HG03135 (cell line): ENCODE results near the gene CCDC112.
"Not testable (repeated sequence)": the region's sequence is repeated elsewhere in the genome, so short reads cannot be mapped to it uniquely, and the experiment has no call there.

Source experiments
- ATAC-seq: cut with Tn5 transposase; IDR thresholded peaks from one replicate; pipeline ENCODE4 v1.9.1; 2021; ENCODE audit warnings: mild to moderate bottlenecking, moderate library complexity; ENCODE audit not compliant: unreplicated experiment

CCDC112 gene

DNA sequence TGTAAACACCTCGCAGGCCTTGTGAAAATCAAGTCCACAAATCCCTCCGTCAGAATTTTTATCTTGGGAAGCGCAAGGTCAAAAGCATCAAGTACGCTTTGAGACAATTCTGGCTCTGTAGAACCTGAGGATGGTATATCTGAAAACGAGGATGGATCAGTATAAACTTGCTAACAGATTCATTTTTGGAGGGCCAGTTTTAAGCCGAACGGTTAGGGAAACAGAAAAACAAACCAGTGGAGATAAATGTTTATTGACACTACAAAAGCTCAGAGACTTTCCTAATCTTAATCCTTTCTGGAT, 33.4 kb downstream of the CCDC112 start:
- no peak for ATAC-seq

DNA sequence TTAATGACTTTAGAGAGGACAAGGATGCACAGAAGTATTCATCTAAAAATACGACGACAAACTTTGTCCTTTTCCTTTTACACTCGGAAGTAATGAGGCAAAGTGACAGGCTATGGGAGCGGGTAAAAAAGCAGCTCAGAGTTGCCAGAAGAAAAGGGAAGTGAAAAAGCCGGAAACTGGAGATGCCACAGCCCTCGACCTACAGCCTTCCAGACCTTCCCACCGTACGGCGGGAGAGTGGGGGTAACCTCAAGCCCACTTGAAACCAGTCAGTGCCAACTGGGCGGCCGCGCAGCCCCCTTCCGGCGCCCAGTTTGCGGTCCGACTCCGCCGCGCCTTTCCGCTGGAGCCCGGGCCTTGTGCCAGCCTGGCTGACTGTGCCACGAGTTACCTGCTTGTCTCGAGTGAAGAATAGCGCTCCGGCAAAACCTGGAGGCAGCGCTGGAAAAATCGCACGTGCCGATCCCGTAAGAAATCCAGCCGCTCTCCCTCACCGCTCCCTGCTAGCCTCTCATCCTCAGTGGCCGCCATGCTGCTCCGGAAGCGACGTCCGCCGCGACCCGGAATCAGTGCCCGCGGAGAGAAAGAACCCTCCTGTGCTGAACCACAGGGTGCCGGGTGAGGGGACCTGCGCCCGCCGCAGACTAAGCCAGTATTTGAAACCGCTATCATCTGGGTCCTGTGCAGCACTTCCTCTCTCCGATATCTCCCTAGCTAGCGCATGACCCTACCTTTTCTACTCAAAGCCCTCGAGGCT, 34.0 kb downstream of the CCDC112 start, which contains the start of gene PGGT1B:
Gene PGGT1B (minus strand): TSS at position 557 of the 757 bp plus-strand sequence. CDS start 26 bp downstream, at position 531.
- ATAC-seq, result peak; percentile 90

DNA sequence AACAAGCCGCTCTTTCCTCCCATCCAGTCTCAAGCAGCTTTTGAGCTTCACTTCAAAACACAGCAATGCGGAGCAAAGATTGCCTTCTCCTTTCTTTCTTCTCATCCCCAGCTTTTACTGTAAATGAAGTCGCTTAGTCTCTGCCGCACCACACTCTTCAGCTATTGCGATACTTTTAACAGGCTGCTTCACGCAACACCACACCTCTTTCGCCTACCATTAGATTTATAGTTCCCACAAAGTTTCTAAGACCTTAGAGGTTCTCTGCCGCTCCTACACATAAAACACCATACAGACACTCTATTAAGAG, 34.5 kb downstream of the CCDC112 start:
- peak; percentile 48 for ATAC-seq

DNA sequence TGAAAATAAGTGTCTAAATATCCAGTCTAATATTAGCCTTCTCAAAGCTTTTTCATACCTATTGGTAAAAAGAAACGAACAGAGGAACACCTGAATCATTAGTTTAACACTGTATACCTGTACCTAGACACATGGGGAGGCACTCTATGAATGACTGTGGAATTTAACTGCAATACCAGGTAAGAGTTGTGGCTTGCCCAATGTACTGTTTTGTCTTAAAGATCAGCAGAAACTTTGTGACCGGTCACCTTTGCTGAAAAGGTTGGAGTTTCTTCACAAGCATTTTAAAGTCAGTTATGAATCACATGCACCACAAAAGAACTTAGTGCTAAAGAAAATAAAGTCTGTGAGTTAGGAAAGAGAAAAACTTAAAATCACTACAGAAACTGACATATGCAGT, 36.2 kb downstream of the CCDC112 start:
- ATAC-seq, result no peak

DNA sequence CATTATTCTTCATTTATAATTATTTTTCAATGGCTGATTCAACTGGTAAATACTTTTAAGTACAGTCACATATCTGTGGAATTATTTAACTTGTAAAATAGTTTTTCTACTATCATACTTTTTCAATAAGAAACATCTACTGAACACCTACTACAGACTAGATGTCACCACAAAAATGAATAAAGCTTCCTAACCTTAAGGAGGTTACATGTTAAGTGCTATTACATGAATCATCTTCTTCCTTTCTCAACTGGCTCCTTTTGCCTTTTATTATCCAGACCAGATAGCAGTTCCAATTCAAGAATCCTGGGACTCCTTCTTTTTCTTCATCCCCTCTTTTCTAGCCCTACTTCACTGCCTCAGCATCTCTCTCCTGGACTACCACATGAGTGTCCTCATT, 38.5 kb downstream of the CCDC112 start:
- ATAC-seq, result no peak

DNA sequence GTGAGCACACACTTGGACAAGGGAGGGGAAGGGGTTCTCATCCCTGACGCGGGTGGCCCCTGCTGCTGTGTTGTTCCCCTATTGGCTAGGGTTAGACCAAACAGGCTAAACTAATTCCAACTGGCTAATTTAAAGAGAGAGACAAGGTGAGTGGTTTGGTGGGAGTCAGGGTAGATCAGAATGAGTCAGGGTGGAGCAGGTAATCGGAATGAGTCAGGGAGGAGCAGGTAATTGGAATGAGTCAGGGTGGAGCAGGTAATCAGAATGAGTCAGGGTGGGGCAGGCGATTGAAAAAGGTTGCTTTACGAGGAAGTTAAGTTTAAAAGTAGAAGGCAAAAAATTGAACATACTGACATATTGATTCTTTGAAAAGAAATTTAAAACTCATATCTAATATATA, 47.1 kb downstream of the CCDC112 start:
- not testable (repeated sequence) for ATAC-seq

DNA sequence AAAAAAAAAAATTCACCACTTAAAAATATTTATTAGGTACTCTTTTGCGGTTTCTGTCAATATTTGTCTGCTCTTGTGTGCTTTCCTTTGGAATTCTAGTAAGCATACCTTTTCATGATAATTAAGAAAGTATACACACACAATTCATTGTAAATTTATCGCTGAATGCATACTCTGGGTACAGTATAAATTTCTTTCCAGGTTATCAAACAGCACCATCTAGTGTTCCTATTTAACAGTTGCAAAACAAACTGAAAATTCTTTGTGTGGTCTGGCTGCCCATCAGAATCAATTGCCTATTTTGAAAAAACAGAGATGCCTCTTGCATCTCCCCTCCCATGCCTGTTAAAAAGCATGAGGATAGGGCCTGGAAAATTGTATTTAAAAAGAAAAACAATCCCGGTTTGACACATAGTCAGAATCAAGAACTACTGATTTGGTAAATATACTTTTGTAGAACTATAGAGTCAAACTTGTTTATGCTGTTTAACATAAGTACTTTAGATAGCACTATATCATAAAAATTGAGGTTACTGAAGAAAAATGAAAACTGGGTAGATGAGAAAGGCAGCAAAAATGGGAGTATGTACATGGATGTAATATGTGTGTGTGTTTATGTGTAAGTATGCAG, 50.0 kb downstream of the CCDC112 start:
- ATAC-seq, result peak; percentile 70

DNA sequence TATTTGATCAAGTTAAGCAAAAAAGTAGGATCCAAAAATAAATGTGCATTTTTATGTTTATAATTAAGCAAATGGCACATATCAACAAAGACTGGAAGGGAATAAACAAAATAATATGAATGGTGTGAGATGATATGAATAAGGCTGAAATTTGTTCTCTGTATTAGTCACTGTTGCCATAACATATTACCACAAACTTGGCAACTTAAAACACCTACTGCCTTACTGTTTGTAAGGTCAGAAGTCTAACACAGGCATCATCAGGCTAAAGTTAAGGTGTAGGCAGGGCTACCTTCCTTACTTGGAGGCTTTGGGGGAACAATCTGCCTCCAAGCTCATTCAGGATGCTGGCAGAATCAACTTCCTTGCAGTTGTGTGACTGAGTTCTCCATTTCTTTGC, 53.0 kb downstream of the CCDC112 start:
- peak; percentile 69 for ATAC-seq

DNA sequence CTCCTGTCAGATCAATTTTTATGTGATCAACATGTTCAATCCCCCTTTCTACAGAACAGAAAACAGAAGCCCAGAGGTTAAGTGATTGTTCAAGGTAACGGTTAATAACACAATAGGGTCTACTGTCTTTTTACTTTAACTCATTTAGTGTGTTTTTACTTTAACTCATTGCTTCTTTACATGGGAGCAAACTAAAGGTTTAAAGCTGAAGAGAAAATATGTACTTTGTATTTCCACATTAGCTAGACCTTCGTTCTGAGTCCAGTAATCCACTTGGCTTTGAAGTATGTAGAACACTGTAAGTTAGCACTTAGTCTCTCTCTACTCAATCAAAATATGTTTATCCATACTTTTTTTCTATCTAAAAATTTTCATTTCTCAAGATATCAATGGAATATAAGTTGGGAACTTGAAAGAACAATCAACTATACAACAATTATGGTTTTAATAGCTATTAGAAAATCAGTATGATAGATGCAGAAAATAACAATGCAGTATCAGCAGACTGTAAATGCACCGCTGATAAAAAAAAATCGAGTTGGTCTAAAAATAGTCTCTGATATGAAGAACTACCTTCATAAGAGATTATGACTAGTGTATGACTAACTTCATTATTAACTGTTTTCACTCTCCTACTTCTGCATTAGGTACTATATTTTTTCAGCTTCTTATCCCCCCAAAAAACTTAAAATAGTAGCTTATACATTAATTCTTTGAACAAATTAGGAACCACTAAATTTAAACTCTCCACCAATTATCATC, 54.4 kb downstream of the CCDC112 start:
- ATAC-seq, result no peak

DNA sequence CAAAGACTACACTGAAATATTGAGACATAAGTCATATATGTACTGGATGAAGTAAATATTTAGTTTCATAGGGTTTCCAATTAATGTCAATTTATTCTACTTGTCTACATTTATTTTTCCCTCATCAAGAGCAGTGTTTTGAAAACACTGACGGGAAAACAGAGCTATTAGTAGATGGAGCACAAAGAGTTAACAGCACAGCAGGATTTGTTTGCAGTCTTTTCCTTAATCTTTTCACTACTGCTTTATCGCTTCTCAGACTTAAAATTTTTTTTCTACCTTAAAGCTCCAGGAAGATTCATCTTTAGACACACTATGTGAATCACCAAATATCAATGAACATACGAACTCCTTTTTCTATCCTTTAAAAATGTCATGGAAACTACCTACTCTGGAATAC, 59.4 kb downstream of the CCDC112 start:
- ATAC-seq, result no peak

DNA sequence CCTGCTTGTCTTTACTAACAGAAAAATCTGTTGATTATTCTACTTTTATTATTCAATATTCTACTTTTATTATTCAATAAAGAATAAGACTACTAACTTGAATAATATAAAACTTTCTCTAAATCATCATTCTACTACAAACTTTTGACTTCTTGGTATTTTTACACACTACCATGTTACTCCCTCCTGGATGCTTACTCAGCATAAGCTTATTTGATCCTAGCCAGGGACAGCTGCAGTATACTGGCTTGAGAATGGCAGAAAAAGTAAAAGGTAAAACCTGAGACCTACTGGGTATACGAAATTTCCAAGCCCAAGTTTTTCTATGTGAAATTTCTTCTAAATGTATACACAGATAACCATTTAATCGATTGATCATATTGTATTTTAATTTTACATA, 59.9 kb downstream of the CCDC112 start:
- ATAC-seq, result no peak

DNA sequence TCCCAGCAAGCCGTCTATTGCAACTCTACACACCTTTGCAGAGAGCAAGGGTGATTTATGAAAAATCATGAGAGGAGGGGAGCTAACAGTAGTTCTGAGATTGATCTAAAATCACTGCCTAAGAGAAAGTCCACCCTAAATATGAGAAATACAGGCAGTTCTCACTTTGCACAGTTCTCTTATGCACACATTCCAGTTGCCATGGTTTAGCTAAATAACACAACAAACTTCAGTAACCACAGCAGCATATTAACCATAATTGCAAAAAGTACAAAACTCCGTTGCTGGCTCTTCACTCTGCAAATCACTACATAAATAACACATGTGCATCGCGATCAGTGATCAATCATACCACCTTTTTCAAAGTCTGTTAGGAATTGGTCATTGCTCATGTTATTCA, 64.9 kb downstream of the CCDC112 start:
- no peak for ATAC-seq

DNA sequence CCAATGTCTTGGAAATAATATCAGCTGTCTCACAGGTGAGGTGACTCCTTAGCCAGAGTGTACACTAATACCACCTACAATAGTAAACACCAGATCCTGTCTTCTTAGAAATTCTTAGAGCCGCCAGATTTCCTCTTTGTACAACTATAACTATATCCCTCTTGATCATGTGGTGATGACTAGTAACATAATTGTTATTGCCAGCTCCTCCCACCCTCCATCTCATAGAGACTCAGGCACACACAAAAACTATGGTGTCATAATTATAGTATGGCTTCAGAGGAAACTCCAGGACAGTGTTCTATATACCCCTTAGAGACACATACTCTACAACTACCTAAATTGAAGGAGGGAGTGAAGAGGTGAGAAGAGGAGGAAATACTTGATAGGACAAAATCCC, 66.8 kb downstream of the CCDC112 start:
- ATAC-seq, result no peak

DNA sequence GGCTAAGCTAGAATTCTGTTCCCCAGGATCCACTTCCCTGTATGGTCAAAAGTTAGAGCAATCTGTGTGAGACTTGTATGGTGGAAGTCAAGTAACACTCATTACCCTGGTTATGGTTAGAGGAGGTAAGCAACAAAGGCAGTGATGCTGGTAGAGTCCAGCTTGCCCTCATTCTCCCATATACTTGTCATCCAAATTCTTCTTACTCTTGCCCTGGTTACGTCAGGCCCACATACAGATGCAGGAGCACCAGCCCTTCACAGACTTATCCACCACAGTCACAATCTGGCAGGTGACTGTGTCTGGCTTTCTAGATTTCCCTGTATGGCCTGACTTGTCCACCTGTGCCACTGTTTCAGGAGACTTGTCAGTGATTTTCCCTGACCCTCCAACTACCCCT, 69.2 kb downstream of the CCDC112 start:
- ATAC-seq, result no peak
